Measurements from ENCODE around the gene RASL10A.

RASL10A gene

DNA sequence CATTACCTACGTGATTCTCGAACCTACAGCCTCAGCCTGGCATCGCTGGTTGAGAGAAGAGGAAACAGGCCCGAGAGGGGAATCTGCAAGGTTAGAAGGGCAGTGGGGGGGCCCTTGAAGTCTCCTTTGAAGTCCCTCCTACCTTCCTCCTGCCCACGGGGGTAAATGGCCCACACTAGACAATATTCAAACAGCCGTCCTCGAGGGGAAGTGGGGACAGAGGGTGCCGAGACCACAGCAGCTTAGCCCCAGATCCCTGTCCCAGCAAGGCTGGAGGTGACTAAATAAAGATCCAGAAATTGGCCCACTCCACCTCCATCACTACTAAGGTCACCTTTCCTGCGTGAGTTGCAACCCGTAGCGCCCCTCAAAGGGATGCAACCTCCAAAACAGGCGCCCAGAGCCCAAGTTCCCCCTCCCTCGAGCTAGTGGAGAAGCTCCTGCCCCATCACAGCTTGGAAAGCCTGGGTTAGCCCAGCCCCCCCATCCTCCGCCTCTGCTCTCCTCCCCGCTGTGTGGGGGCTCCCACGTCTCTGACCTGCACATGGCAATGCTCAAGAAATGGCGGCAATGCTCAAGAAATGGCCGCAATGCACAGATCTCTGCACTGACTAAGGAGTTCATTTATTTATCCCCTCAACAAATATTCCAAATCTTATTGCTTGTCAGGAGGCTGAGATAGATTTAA lies 788 bp upstream of the RASL10A start:
- DNase-seq: no peak

DNA sequence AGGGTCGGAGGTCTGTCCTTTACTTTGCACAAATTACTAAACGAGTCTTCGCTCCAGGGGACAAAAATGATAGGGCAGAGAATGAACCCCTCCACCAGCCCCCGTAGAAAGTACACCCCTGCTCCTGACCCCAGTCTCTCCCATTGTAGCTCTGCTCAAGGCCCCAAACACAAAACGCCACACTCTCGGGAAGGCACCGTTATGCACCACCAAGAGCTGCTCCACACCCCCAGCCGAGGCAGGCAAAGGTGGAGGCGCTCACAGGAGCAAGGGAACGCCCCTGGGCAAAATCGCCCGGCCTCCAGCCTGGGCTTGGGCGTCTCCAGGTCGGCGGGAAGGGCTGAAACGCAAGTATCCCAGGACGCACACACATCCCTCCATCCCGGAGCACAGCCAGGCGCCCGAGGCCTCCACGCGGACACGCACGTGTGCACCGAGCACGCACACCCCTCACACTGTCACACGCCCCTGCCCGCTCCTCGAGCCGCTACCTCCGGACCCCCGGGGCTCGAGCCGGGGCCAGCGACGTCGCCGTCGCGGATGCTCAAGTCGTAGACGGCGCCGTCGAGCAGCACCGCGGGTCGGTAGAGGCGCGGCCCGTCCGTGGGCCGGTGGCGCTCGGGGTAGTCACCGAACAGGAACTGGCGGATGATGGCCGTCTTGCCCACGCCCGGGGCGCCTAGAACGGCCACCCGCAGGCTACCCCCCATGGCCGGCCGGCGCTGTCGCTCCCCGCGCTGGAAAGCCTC lies 786 bp downstream of the RASL10A start:
- DNase-seq: no peak

GRCh38 chr22:29313576-29314466 lies 1.7 kb downstream of the RASL10A start:
- no peak for DNase-seq

DNA sequence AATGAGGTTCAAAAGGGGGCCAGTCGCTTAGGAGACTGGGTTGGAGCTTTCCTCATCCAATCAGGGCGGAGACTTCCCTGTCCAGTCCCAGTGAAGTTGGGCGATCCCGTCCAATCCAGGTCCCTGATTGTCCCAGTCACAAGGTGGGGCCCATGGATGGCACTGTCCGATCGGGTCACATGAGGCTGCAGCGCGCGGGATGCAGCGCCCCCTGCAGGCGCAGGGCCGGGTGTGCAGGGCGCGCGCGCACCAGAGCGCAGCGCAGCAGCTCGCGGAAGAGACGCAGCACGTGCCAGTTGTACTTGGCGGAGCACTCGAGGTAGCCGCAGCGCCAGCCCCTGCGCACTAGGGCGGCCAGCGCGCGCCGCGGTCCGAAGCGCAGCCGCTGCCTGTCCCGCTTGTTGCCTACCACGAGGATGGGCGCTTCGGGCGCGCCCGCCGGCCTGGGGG lies 2.3 kb downstream of the RASL10A start:
- DNase-seq: no peak

DNA sequence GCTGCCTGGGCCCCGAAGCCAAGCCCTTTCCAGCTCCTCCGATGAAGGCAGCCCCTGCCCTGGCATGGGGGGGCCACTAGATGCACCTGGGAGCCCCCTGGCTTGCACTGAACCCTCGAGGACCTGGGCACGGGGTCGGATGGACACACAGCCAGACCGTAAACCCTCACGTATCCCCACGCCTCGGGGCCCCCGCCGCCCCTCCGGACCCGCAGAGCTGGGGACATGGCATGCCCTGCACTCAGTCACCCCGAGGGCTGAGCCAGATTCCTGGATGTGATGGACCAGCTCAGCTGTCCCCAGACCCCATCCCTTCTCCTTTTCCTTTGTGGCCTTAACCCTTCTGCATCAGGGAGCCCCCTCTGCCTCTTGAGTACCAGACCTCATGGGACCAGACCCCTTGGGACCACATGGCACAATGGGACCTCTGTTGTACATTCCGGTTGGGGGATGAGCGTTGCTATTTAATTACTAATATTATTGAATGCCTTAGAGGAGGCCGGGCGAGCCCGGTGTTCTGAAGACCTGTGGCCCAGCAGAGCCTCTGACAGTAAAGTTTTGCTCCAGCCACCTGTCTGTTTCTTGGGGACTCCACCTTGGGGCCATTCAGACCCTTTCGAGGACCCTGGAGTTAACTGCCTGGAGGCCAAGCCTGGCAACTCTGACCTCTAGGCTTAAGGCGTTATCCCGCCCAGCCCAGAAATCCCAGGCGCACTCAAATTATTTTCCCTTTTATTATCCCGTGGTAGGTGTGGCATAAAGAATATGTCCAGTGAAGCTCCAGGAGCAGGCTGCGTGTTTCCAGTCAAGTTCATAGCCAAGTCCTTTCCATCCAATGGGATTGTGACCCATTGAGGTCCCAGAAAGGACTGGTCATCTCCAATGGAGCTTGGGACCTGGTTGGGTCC lies 3.0 kb downstream of the RASL10A start:
- no peak for DNase-seq

- DNase-seq: no peak
Observed at GRCh38 chr22:29311464-29312217, 3.9 kb downstream of the RASL10A start.

- DNase-seq: peak; percentile 90
Observed at GRCh38 chr22:29310863-29311339, 4.6 kb downstream of the RASL10A start.

- no peak for DNase-seq
Observed at GRCh38 chr22:29310065-29310862, 5.2 kb downstream of the RASL10A start.

GRCh38 chr22:29309332-29310064 lies 6.0 kb downstream of the RASL10A start:
- peak; percentile 51 for DNase-seq

GRCh38 chr22:29308791-29309262 lies 6.7 kb downstream of the RASL10A start:
- DNase-seq: peak; percentile 22

DNA sequence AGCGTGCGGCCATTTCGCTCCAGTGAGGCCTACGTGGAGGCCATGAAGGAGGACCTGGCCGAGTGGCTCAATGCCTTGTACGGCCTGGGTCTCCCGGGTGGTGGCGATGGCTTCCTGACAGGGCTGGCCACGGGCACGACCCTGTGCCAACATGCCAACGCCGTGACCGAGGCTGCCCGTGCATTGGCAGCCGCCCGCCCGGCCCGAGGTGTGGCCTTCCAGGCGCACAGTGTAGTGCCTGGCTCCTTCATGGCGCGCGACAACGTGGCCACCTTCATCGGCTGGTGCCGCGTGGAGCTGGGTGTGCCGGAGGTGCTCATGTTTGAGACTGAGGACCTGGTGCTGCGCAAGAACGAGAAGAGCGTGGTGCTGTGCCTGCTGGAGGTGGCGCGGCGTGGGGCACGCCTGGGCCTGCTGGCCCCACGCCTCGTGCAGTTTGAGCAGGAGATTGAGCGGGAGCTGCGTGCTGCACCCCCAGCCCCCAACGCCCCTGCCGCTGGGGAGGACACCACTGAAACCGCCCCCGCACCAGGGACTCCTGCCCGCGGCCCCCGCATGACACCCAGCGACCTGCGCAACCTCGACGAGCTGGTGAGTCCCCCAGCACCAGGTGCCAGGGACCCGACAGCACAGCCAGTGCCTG lies 7.2 kb downstream of the RASL10A start:
- DNase-seq: no peak

DNA sequence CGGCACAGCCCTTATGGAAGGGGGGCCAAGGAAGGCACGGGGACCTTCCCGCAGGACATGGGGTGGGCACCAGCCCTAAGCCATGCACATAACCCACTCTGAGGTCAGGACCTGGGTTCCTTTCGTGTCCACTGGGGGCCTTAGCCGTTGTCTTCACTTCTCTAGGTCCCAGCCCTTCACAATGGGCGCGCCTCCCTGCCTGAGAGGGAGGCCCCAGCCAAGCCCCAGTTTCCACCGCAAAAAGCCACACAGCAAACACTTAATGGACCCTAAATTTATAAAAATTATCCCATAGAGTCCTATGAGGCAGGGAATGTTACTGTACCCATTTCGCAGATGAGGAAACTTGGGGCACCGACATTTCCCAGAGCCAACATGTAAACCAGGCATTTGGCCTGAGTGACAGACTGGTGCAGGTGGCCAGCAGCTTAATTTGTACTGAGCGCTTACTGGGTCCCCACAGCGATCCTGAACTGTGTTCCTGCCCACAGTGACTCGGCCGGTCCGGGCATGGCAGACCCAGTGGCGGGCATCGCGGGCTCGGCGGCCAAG lies 7.8 kb downstream of the RASL10A start:
- no peak for DNase-seq

GRCh38 chr22:29306835-29307595 lies 8.5 kb downstream of the RASL10A start:
- peak; percentile 83 for DNase-seq

DNA sequence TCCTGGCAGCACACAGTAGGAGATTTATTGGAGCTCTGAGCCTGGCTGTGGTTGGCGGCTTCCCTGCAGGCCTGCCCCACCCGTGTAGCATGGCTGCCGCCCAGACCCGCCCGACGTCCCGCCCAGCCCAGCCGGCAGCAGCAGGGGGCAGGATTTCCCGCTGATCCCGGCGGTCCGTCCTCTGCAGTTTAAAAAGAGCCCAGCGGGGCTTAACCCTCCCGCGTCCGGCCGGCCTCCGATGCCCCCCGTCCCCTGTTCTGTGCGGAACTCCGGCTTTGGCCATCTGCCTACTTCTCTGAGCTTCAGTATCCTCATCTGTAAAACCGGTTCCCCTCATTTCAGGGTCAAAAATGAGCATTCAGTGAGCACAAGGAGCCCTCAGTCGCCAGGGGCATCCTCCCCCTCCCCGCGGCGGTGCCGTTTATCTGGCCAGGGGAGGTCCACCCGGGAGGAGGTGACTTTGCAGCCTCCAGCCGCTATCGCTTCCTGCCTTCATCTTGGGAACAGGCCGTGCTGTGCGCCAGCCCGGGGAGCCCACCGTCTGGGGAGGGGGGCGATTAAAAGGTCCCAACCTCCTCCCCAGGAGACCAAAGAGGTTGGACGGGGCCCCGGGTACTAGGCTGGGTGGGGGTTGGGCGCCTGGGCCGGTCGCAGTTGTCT lies 9.2 kb downstream of the RASL10A start, which contains the start of gene GAS2L1:
GAS2L1 (plus strand) TSS at position 476 of the 660 bp plus-strand sequence. CDS start 1,456 bp downstream, outside the sequence.
- DNase-seq: peak; percentile 91

DNA sequence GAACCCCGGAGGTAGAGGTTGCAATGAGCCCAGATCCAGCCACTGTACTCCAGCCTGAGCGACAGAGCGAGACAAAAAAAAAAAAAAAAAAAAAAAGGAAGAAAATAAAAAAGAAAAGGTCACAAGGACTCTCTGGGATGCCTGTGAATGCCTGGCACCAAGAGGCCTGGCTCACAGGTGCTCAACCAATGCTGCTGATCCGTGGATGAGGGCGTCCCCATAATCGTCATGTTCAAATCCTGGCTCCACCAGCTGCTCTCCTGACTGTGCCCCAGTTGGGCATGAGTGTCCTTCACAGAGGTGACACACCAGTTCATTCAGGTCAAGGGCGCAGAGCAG lies 9.7 kb downstream of the RASL10A start:
- DNase-seq: no peak

- DNase-seq: peak; percentile 59
Observed at GRCh38 chr22:29302681-29303465, 12.6 kb downstream of the RASL10A start.

GRCh38 chr22:29302402-29302680 lies 13.2 kb downstream of the RASL10A start:
- no peak for DNase-seq
